GM19023 (cell line): ENCODE measurements around the gene MB21D2.

Experiments
- ATAC-seq: cut with Tn5 transposase; IDR thresholded peaks from one replicate; pipeline ENCODE4 v1.9.1; 2021; ENCODE audit warnings: mild to moderate bottlenecking, moderate library complexity; ENCODE audit not compliant: unreplicated experiment

The MB21D2 gene

DNA sequence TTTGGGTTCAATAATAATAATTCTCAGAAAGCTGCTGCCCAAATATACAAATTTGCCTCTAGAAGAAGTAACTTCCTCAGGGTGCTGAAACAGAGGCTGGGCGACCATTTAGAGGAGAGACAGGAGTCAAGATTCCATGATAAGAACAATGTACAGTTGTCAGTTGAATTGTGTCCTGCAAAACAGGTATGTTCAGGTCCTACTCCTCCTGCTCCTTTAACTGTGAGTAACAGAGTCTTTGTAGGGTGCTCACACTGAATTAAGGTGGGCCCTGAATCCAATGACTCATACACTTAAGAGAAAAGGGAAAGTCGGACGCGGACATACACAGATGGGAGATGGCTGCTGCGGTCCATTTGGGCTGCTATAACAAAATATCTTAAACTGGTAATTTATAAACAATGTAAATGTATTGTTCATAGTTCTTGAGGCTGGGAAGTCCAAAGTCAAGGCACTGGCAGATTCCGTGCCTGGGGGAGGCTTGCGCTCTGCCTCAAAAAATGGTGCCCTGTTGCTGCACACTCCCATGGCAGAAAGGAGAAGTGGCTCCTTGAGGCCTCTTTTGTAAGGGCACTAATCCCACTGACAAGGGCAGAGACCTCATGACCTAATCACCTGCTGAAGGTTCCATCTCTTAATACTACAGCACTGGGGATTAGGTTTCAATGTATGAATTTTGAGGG is 55.1 kb downstream of the MB21D2 start:
- no peak for ATAC-seq

GRCh38 chr3:192861972-192862371 is 55.7 kb downstream of the MB21D2 start:
- ATAC-seq: no peak

- no peak for ATAC-seq
These were observed 57.2 kb downstream of the MB21D2 start for GRCh38 chr3:192860454-192860853.

DNA sequence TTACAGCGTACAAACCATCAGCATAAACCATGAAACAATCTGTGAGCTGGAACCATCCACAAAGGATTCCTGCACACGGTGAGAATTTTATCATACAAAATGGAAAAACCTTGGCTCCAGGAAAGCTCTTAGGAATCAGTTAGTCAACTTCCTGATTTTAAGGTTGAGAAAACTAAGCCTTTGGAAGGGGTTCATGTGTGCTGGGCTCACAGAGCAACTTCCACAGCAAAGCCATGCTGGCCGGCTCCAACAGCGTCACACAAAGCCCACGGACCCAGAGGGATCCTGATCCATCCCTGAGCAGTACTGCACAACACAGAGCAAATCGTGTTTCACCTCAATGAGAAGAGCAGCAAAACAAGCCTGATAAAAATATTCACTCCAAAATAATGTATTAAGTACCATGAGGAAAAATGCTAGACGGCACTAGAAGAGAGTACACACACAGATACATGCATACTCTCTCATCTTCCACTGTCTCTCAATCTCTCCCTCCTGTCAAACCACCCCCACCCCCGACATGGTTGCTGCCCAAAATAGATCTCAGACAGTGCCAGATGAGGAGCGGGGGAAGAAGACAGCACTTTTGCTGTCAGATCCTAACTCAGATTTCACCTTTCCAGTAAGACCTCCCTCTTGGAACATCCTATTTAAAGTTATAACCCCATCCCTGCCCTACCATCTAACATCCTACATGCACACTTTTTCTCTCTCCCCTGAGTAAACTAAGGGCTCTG is 58.6 kb downstream of the MB21D2 start:
- no peak for ATAC-seq

- no peak for ATAC-seq
These were observed 60.4 kb downstream of the MB21D2 start for GRCh38 chr3:192857260-192857661.

GRCh38 chr3:192855434-192855833 is 62.2 kb downstream of the MB21D2 start:
- no peak for ATAC-seq

DNA sequence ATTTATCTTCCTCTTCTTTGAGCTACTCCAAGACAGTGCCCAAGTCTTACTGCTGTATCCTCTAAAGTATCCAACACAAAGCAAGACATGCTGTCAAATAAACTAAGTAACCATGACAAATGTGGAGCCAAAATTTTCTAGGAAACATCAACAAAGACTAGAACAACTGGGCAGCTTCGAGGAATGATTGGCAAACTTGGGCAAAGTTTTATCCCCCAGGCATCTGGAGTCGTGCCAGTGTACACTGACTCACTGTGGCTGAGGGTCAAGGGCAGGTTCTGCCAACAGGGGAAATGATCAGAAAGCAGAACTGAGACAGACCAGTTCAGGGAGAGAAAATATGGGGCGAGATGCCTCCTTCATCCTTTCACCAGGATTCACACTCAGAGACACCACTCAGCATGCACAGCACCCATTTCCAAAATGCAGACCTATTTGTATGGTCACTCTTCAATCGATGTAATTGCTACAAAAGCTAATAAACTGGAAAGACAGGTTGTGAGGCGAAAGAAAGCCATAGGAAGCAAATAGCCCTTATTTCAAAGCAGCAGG is 65.8 kb downstream of the MB21D2 start:
- ATAC-seq: no peak

- ATAC-seq: peak; percentile 75
These were observed 67.1 kb downstream of the MB21D2 start for GRCh38 chr3:192850451-192850981.

GRCh38 chr3:192849821-192850220 is 67.8 kb downstream of the MB21D2 start:
- peak; percentile 1 for ATAC-seq

DNA sequence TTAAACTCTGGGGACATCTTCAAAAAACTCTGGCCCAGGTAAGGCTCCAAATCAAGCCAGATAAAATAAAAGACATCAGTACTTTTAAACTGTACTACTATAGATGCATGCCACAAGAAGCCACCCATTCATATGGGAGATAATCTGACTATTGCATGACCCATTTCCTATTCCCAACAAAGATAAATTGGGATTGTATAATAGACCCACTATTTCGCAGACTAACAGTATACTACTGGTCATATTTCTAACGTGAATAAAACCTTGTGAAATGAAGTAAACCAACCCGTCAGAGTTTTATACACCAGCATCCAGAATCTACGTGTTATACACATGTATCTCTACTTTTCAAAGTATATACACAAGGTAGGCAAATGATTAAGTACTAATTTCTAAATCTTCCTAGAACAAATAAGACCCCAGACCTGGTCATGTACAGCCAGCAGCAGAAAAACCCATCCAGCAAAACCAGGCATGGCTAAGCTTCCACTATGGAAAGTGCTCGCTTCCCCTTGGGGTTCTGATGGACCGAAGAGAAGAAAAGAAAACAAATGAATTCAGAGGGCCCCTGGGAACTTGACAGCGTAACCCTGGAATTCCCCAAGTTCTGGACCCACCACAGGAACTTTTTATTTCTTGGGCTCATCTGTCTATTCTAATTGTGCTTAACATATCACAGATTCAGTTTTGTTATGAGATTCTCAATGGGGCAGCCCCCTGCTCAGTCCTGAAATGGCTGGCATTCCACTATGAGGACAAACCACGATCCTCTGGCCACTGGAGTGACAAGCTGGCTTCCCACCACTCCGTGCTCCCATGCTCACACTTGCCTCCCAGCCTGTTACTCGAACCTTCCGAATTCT is 69.1 kb downstream of the MB21D2 start:
- ATAC-seq: peak; percentile 20

- ATAC-seq: no peak
These were observed 69.7 kb downstream of the MB21D2 start for GRCh38 chr3:192847941-192848340.

- no peak for ATAC-seq
These were observed 72.2 kb downstream of the MB21D2 start for GRCh38 chr3:192845526-192845855.

- no peak for ATAC-seq
These were observed 72.7 kb downstream of the MB21D2 start for GRCh38 chr3:192844836-192845525.

DNA sequence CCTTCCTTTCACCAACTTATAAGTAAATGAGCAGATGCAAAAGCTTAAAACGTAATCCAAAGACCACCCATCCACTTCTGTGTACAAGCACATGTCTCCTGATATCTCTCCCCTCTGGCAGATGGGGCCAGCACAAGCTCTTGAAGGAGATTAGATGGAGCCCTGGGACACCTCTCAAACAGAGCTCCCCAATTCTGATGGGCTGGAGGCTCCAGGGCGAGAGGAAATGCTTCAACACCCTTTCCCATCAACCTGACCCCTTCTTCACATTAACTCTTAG is 73.2 kb downstream of the MB21D2 start:
- no peak for ATAC-seq

- no peak for ATAC-seq
These were observed 73.8 kb downstream of the MB21D2 start for GRCh38 chr3:192843723-192844485.

DNA sequence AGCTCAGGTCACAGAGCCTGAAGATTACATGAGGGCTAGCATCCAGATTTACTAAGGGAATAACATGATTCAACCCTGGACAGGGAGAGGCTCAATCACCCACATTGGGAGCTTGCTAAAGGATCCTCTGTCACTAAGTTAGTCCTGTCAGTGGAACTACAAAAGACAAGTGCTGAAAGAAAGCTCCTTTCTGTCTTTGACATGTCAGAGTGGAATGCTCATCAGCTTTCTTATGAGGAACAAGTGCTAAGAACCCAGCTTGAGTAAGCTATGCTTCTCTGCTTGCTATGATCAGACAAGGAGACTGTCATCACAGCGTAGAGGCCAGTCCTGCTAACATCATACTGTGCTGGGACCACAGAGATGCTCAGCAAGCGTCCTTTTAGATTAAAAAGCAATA is 74.5 kb downstream of the MB21D2 start:
- no peak for ATAC-seq

- no peak for ATAC-seq
These were observed 74.9 kb downstream of the MB21D2 start for GRCh38 chr3:192842711-192843110.

GRCh38 chr3:192842138-192842537 is 75.5 kb downstream of the MB21D2 start:
- no peak for ATAC-seq

DNA sequence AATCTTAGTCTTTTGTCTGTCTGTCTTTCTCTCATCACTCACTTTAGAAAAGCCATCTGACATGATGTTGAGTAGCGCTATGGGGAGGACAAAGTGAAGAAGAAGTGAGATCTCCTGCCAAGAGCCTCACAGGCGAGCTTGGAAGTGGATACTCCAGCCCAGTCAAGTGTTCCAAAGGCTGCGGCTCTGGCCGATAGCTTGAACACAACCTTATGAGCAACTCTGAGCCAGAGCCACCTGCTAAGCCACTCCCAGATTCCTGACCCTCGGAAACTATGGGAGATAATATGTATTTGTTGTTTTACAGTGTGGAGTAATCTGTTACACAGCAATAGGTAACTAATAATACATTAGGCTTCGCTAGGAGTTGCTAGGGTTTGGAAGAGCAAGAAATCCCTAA is 76.2 kb downstream of the MB21D2 start:
- ATAC-seq: no peak
